GM12892 (cell line): ENCODE measurements around the gene KRTAP10-8.

Experiments used
- POLR2A ChIP-seq: IDR thresholded peaks from 2 replicates; pipeline ENCODE4 v1.6.1; 2011; ENCODE audit warnings: low read depth, low read length, control low read depth
- POLR2AphosphoS5 ChIP-seq: IDR thresholded peaks from 2 replicates; pipeline ENCODE4 v1.6.1; 2011; ENCODE audit warnings: low read depth, low read length, control low read depth
- TAF1 ChIP-seq: IDR thresholded peaks from 2 replicates; pipeline ENCODE4 v1.6.1; 2011; ENCODE audit warnings: low read depth, mild to moderate bottlenecking, control low read depth, low read length, borderline replicate concordance

GRCh38 chr21:44603911-44604310 is 8.0 kb upstream of the KRTAP10-8 start:
- TF ChIP-seq POLR2AphosphoS5: no peak
- no peak for TF ChIP-seq POLR2A
- TF ChIP-seq TAF1: no peak
